Measurements from ENCODE around the gene NUAK1. TPM values are rescaled to one million over a fixed set of nuclear protein-coding genes. Genes with fewer than 3 reads are reported as not detected.

NUAK1 gene
- total RNA-seq, 1 experiment from 2014 or later = 7.9 TPM

DNA sequence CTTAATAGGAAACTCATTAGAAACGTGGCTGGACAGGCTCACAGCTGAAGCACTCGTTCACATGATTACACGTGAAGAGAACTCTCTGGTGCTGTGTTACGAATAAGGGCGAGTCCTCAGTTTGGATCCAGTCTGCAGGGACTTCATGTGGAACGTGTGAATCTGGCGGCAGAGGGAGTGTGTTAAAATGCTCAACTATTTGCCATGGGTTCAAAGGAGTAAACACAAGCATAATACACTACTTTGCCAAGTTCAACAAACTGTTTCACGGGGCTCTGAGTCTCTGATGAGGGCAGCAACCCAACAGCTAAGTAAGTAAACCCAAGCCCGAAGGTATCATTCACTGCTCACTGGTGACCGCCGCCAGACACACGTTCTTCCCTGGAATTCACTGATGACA, 42.4 kb downstream of the NUAK1 start:
- no peak overlapping the region for H3K4me3 ChIP-seq
- no peaks in the 10 kb centered on the region for H3K4me1 ChIP-seq (replicated peaks; ENCODE audit: insufficient read depth)
- no peaks in the 10 kb centered on the region; the same call in 1 of the 2 replicates for H3F3A ChIP-seq (ENCODE audit: insufficient read depth, low read depth)
- no peak overlapping the region for H2AFZ ChIP-seq
- no peak overlapping the region for H3K27ac ChIP-seq
- no peak overlapping the region for H3K4me2 ChIP-seq
- H3K79me2 ChIP-seq (ENCODE audit: low read depth) = peaks cover 7% of the 10 kb centered on the region; the same call in 1 of the 2 replicates
- TF ChIP-seq, protein P1, sequence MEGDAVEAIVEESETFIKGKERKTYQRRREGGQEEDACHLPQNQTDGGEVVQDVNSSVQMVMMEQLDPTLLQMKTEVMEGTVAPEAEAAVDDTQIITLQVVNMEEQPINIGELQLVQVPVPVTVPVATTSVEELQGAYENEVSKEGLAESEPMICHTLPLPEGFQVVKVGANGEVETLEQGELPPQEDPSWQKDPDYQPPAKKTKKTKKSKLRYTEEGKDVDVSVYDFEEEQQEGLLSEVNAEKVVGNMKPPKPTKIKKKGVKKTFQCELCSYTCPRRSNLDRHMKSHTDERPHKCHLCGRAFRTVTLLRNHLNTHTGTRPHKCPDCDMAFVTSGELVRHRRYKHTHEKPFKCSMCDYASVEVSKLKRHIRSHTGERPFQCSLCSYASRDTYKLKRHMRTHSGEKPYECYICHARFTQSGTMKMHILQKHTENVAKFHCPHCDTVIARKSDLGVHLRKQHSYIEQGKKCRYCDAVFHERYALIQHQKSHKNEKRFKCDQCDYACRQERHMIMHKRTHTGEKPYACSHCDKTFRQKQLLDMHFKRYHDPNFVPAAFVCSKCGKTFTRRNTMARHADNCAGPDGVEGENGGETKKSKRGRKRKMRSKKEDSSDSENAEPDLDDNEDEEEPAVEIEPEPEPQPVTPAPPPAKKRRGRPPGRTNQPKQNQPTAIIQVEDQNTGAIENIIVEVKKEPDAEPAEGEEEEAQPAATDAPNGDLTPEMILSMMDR (conservative IDR thresholded peaks at IDR 0.05) = no peak
- TF ChIP-seq EZH2 (IDR thresholded peaks at IDR 0.05; ENCODE audit: low read depth) = no peak
- no peaks in the 10 kb centered on the region for H3K27me3 ChIP-seq (ENCODE audit: insufficient read depth, low read depth)
- CTCF ChIA-PET = no interaction called here
- H3K36me3 ChIP-seq (ENCODE audit: low read depth) = no peaks in the 10 kb centered on the region; the same call in 1 of the 2 replicates
- no peaks in the 10 kb centered on the region for H3K9me3 ChIP-seq (ENCODE audit: insufficient read depth, low read depth)
- no peaks in the 10 kb centered on the region for H3K9me2 ChIP-seq (ENCODE audit: insufficient read depth)
- no TSS peak for BruUV-seq (replicated peaks)
- no peak for DNase-seq
- POLR2A ChIA-PET (ENCODE audit: unreplicated experiment) = interaction anchor here (0.7 kb wide), 1 partner anchor 30 kb away, joined by 3 read pairs; no protein-coding TSS in a partner anchor
- H4K20me1 ChIP-seq (ENCODE audit: insufficient read depth) = no peaks in the 10 kb centered on the region
- intact Hi-C loops (cut with micrococcal nuclease; ENCODE audit: unreplicated experiment) = no loop called here

- Histone ChIP-seq H3K4me3 (no peak overlapping the region), H3K9me3 (ENCODE audit: insufficient read depth, low read depth) (no peaks in the 10 kb centered on the region), H3K27me3 (ENCODE audit: insufficient read depth, low read depth) (no peaks in the 10 kb centered on the region), H3K4me1 (replicated peaks; ENCODE audit: insufficient read depth) (no peaks in the 10 kb centered on the region), H3K9me2 (ENCODE audit: insufficient read depth) (no peaks in the 10 kb centered on the region), H3K79me2 (ENCODE audit: low read depth) (peaks cover 7% of the 10 kb centered on the region; the same call in 1 of the 2 replicates), H3K27ac (no peak overlapping the region), H3K36me3 (ENCODE audit: low read depth) (no peaks in the 10 kb centered on the region), H3F3A (ENCODE audit: insufficient read depth, low read depth) (no peaks in the 10 kb centered on the region; the same call in 1 of the 2 replicates), H3K4me2 (no peak overlapping the region), H4K20me1 (ENCODE audit: insufficient read depth) (no peaks in the 10 kb centered on the region), H2AFZ (no peak overlapping the region)
- TF ChIP-seq EZH2 (IDR thresholded peaks at IDR 0.05; ENCODE audit: low read depth) = no peak
- TF ChIP-seq, protein P1 (conservative IDR thresholded peaks at IDR 0.05) = no peak
- ChIA-PET POLR2A (ENCODE audit: unreplicated experiment) (no interaction called here), CTCF (no interaction called here)
- DNase-seq = no peak
- intact Hi-C loops (cut with micrococcal nuclease; ENCODE audit: unreplicated experiment) = no loop called here
- no TSS peak for BruUV-seq (replicated peaks)
Observed at GRCh38 chr12:106094304-106094703, 44.5 kb downstream of the NUAK1 start.

DNA sequence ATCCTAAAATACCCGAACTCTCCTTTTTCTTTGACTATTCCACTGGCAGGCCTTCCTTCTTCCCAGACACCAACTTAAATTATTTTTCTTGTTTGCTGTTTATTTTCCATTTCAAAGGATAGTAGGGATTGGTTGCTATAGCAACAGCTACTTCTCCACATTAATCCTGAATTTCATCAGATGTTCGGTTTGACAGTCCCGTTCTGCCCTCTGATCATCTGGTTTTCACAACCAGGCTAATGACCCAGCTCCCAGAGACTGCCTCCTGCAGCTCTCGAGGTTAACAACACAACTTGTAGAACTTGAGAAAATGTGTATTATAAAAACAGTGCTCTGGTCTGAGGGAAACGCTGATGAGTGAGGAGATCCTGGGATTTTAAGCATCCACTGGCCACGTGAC, 45.5 kb downstream of the NUAK1 start:
- TF ChIP-seq, protein P1 (conservative IDR thresholded peaks at IDR 0.05) = no peak
- TF ChIP-seq EZH2 (IDR thresholded peaks at IDR 0.05; ENCODE audit: low read depth) = no peak
- Histone ChIP-seq H4K20me1 (ENCODE audit: insufficient read depth) (no peaks in the 10 kb centered on the region), H3K36me3 (ENCODE audit: low read depth) (no peaks in the 10 kb centered on the region), H3K4me1 (replicated peaks; ENCODE audit: insufficient read depth) (no peaks in the 10 kb centered on the region), H2AFZ (no peak overlapping the region), H3K79me2 (ENCODE audit: low read depth) (peaks cover 7% of the 10 kb centered on the region; the same call in 1 of the 2 replicates), H3K9me3 (ENCODE audit: insufficient read depth, low read depth) (no peaks in the 10 kb centered on the region), H3K4me3 (no peak overlapping the region), H3K27me3 (ENCODE audit: insufficient read depth, low read depth) (no peaks in the 10 kb centered on the region), H3K9me2 (ENCODE audit: insufficient read depth) (no peaks in the 10 kb centered on the region), H3K4me2 (no peak overlapping the region), H3F3A (ENCODE audit: insufficient read depth, low read depth) (no peaks in the 10 kb centered on the region; the same call in 1 of the 2 replicates), H3K27ac (no peak overlapping the region)
- intact Hi-C loops (cut with micrococcal nuclease; ENCODE audit: unreplicated experiment) = no loop called here
- ChIA-PET POLR2A (ENCODE audit: unreplicated experiment) (no interaction called here), CTCF (no interaction called here)
- DNase-seq = no peak
- no TSS peak for BruUV-seq (replicated peaks)
